RPMI7951 (cell line): ENCODE results near the gene GPR17. TPM values are rescaled to one million over a fixed set of nuclear protein-coding genes. Genes with fewer than 3 reads are reported as not detected.

Experiments
- DNase-seq: peaks from one replicate; pipeline ENCODE4 v3.0.0-alpha.2; 2012; ENCODE audit warnings: low read depth
- total RNA-seq: library from RNA; depleted of rRNA; stranded (reverse); fragments of >200 nt; shearing (Covaris generic); gene quantifications from 2 replicates; pipeline ENCODE4 v1.2.3, GENCODE V29; 2014

Gene GPR17
- total RNA-seq, 1 experiment from 2014 or later = 0.84 TPM

- DNase-seq = no peak
Observed at GRCh38 chr2:127641133-127641532, 4.8 kb upstream of the GPR17 start.

DNA sequence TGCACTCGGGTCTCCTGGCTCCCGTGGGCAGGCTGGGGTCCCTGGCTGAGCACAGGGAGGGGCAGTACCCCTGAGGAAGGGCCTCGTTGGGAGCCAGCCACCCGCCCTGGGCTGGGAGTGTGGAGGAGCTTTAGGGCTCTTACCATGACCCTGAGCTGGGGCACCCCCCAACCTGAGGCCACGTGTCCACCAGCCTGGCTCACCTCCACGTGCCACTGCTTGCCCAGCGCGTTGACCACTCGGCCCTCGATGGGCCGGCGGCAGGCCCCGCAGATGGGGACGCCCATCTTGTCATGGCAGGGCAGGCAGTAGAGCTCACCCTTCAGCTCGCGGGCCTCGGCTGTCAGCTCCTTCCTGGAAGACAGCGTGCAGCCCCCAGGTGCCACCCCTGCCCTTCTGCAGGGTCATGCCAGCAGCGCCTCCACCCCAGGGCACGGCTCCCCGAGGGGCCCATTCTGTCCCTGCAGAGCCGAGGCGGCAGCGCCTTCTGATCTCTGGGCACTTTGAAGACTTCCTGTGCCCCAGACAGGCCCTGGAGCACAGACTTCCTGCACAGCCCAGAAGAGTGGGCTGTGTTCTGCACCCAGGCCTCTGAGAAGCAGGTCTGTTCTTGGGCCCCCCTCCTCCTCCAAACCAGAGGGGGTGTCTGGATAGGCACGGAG lies 4.0 kb upstream of the GPR17 start:
- no peak for DNase-seq

GRCh38 chr2:127642706-127643438 lies 3.1 kb upstream of the GPR17 start:
- DNase-seq = no peak

DNA sequence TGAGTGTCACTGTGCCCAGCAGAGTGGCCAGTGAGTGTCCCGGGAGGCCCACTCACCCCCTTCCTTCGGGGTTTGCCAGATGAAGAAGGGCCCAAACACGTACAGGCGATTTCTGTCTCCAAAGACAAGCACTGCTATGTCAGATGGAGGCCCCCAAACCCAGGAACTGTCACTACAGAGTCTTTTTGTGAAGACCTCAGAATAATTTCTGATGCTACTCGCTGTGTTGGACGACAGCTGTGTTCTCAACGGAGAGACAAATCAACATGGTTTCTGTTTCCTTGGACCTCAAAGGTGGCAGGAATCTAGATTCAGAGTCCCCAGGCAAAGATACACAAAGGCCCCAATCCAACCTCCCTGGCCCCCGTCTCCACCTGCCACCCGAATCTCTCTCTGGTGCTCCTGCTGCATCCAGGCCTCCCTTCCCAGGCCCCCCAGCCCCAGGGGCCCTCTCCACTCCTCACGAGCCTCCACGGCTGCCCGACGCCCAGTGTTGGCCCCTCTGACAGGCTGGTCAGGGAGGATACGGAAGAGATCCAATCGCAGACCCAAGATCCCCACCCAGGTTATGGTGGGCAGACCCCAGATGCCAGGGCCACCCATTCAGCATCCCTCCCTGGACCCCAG lies 2.4 kb upstream of the GPR17 start:
- DNase-seq = no peak

GRCh38 chr2:127644066-127645025 lies 1.6 kb upstream of the GPR17 start:
- no peak for DNase-seq

- no peak for DNase-seq
Observed at GRCh38 chr2:127645026-127645394, 943 bp upstream of the GPR17 start.

DNA sequence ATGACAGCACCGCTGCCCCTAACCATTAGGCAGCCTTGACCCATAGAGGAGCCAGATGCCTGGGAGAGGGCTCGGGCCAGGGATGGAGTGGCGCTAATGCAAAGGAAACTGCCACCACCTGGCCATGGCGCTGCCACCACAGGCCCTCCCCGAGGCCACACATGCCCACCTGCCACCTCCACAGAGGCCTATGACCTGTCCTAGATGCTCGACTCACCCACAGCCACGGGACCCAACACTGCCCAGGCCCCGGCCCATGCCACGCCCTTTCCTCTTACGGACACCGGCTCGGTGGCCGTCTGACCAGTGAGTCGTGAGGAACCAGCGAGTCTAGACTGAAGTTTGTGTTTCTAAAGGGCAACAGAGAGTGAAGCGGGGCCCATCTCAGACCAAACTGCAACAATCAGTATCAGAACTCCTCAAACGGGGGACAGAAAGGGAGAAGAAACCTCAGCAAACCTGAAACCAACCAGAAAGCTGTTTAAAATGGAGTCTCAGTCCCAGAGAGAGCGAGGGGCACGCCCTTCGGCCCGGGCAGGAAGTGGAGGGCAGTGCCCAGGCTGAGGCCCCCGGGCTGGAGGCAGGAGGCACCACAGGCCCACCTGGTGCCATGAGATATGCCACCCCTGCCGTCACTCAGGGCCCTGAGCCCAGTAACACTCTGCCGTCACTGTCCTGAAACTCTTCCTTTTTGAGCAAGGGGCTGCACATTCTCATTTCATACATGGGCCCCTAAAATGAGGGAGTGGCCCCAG lies 711 bp downstream of the GPR17 start:
- no peak for DNase-seq

GRCh38 chr2:127647242-127648190 lies 1.6 kb downstream of the GPR17 start:
- peak; percentile 69 for DNase-seq

DNA sequence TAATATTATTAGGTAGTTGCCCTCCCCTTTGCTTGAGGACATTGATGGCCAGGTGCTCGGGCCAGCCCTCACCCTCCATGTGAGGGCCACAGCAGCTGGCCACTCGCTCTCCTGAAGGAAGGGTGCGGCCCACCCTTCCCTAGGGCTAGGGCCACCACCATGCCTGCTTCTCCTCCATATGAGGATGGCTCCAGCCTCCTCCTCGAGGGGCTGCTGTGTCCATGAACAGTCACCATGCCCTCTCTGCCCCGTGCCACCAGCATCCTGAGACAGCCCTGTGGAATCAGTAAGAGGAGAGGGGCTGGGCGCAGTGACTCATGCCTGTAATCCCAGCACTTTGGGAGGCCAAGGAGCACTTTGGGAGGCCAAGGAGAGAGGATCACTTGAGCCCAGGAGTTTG lies 2.4 kb downstream of the GPR17 start:
- DNase-seq = no peak

DNA sequence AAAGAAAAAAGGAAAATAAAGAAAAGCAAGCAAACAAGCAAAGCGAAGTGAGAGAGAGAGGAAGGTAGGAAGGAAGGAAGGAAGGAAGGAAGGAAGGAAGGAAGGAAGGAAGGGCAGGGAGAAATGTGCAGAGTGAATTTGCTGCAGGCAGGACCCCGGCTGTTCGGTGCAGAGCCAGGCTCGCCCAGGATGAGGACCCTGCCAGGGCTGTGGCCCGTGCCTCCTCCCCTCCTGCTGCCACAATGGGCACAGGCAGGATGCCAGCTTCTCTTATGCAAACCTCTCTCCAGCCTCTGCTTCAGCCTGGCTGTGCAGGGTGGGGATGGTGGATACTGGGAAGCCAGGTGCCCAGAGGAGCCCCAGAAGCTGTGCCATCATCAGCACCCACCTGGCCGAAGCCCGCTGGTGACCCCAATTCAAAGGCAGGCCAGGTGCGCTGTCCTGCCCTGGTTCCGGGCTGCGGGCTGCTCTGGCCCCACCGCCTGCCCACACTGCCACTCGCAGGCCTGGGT lies 3.2 kb downstream of the GPR17 start:
- no peak for DNase-seq

DNA sequence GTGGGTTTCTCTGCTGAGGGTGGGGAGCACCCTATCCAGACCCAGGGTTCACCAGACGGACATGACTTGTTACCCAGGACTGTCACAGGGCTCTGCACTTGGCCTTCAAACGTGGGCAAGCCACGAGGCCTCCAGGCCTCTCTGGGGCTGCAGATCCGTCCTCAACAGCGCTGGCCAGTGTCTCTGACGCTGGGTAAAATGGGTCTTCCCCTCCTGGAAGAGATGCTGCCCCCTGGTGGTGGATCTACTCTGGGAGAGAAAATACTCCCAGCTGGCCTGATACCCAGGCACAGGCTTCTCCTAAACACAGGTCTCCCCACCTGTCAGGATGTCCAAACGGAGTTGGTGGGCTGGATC lies 3.7 kb downstream of the GPR17 start:
- peak; percentile 85 for DNase-seq

DNA sequence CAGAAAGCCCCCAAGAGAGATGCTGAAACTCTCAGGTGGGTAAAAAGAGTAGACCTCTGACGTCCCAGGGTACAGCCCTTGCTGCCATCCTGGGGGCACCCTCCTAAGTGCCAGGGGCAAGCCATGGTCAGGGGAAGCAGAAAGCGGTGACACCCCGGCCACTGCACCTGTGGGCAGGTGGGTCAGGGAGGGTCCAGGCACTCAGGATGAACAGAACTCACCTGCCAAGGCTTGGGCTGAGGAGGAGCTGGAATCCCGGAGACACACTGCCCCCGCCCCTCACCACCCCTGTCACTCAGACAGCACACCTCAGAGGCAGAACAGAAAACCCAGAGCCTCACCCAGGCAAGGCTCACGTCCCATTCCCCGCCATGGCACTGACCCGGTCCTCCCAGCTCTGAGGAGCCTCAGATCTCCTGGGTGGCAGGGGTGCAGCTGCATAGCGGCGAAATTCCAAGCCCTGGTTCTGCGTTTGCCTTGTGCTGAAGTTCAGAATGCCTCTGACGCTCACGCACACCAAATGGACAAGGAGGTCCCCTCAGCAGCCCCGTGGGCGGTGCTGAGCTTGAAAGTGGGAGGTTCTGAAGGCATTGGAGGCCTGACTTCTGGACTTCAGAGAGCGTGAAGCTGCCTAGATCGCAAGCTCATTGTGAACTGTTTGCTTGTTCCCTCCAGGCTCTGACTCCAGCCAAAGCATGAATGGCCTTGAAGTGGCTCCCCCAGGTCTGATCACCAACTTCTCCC lies 4.3 kb downstream of the GPR17 start:
- no peak for DNase-seq

- DNase-seq = no peak
Observed at GRCh38 chr2:127650785-127651380, 4.9 kb downstream of the GPR17 start.

- no peak for DNase-seq
Observed at GRCh38 chr2:127651381-127651809, 5.4 kb downstream of the GPR17 start.

- DNase-seq = peak; percentile 64
Observed at GRCh38 chr2:127651971-127652550, 6.1 kb downstream of the GPR17 start.

- DNase-seq = no peak
Observed at GRCh38 chr2:127652786-127653357, 6.9 kb downstream of the GPR17 start.

GRCh38 chr2:127653421-127654083 lies 7.6 kb downstream of the GPR17 start:
- no peak for DNase-seq
